Upper lobe of left lung (tissue), 4 donors: ENCODE results near the gene SEPTIN1.

ENCODE experiments used
- POLR2A ChIP-seq, 4 donors: fragments of 450-650 bp; IDR thresholded peaks; one replicate each; pipeline ENCODE4 v1.5.1; 2016 to 2017; ENCODE audit warnings: antibody characterized with exemption in 4 of 4, mild to moderate bottlenecking in 2 of 4
- TF ChIP-seq, protein P1 (sequence below), 6 experiments: fragments of 450-650 bp in 4 of 6; fragments of 200-600 bp in 2 of 6; sonication (generic) in 2 of 6; IDR thresholded peaks; one replicate each; pipeline ENCODE4 v1.5.1; 2016 to 2019; ENCODE audit warnings: antibody characterized with exemption in 6 of 6

DNA sequence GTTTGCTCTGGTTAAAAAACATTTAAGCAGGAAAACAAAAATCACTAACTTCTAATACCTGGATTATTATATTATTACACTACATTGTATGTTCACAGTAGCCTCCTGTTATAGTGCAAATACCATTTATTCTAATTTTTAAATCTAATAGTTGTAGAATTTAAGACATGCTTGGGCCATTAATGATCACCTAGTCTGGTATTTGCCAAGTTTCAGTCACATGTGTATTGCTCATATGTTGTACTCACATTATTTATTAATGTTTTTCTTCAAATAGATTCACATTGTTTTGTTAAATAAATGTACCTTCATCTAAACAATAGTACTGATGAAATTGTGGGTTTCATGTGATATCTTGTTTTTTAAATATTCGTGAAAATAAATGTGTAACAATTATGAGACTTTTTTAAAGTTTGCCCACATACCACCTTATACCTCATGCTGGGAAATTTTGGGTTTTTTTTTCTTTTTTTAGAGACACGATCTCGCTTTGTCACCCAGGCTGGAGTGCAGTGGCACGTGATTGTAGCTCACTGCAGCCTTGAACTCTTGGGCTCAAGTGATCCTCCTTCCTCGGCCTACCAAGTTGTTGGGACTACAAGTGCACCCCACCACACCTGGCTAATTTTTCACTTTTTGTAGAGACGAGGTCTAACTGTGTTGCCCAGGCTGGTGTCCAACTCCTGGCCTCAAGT lies 30.9 kb upstream of the SEPTIN1 start:
- TF ChIP-seq, protein P1, sequence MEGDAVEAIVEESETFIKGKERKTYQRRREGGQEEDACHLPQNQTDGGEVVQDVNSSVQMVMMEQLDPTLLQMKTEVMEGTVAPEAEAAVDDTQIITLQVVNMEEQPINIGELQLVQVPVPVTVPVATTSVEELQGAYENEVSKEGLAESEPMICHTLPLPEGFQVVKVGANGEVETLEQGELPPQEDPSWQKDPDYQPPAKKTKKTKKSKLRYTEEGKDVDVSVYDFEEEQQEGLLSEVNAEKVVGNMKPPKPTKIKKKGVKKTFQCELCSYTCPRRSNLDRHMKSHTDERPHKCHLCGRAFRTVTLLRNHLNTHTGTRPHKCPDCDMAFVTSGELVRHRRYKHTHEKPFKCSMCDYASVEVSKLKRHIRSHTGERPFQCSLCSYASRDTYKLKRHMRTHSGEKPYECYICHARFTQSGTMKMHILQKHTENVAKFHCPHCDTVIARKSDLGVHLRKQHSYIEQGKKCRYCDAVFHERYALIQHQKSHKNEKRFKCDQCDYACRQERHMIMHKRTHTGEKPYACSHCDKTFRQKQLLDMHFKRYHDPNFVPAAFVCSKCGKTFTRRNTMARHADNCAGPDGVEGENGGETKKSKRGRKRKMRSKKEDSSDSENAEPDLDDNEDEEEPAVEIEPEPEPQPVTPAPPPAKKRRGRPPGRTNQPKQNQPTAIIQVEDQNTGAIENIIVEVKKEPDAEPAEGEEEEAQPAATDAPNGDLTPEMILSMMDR (IDR thresholded peaks at IDR 0.05) = no peak
- no peak for TF ChIP-seq POLR2A (IDR thresholded peaks at IDR 0.05)
